Sigmoid colon (tissue), 4 donors: ENCODE results near the gene TTC22.

Experiments
- CTCF ChIP-seq, 4 experiments: fragments of 450-650 bp in 3 of 4; fragments of 200-600 bp in 1 of 4; IDR thresholded peaks; one replicate each; pipeline ENCODE4 v1.5.1; 2016 to 2019; ENCODE audit warnings: antibody characterized with exemption in 4 of 4, mild to moderate bottlenecking in 3 of 4, moderate library complexity in 2 of 4
- EP300 ChIP-seq, 4 donors: sonication (generic); formaldehyde crosslinking; IDR thresholded peaks; one replicate each; pipeline ENCODE4 v1.6.1; 2017; ENCODE audit warnings: antibody characterized with exemption in 4 of 4
- POLR2A ChIP-seq, 2 donors: fragments of 450-650 bp; IDR thresholded peaks; one replicate each; pipeline ENCODE4 v1.6.1; 2016; ENCODE audit warnings: antibody characterized with exemption in 2 of 2, mild to moderate bottlenecking in 2 of 2, moderate library complexity in 2 of 2
- POLR2AphosphoS5 ChIP-seq, 4 donors: sonication (generic); formaldehyde crosslinking; IDR thresholded peaks; one replicate each; pipeline ENCODE4 v1.6.1; 2017; ENCODE audit warnings: antibody characterized with exemption in 4 of 4

DNA sequence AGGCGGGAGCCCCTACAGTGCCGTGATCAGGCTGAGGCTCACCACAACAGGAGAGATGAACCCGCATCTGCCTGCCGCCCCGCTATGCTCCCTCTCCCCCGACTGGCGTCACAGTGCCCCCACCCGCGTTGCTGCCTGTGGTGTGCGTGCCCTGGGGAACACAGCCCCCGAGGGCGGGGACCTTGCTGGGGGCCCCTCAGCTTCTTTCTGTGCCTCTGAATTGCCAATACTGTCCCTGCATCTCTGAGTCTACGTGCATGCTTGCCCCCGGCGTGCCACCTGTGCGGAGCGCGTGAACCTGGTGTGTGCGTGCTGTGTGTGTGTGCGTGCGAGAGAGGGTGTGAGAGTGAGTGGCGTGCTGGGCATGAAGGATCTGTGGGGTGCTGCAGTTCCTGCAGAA lies 47.1 kb downstream of the TTC22 start:
- TF ChIP-seq CTCF (IDR thresholded peaks at IDR 0.05) (no peak), POLR2AphosphoS5 (IDR thresholded peaks at IDR 0.05) (no peak), POLR2A (IDR thresholded peaks at IDR 0.05) (no peak), EP300 (IDR thresholded peaks at IDR 0.05) (no peak)
